Measurements from ENCODE around the gene RDH5.

GRCh38 chr12:55718624-55719275, 1.4 kb upstream of the RDH5 start:
- no peak for TF ChIP-seq CTCF (conservative IDR thresholded peaks at IDR 0.05)
- no peak for TF ChIP-seq ZFX (IDR thresholded peaks at IDR 0.05)

All from C4-2B (cell line).